NCI-H2081 treated with DMSO at 0.1 percent for 48 hours (cell line): ENCODE results near the gene PEX11G.
"Not testable (repeated sequence)": the region's sequence is repeated elsewhere in the genome, so short reads cannot be mapped to it uniquely, and the experiment has no call there.

Source experiments
- DNase-seq: peaks from one replicate; lab custom pipeline; 2025; lab: John Stamatoyannopoulos, UW

PEX11G gene

GRCh38 chr19:7467009-7467989 lies 21.5 kb downstream of the PEX11G start:
- DNase-seq = no peak

GRCh38 chr19:7463575-7463974 lies 25.3 kb downstream of the PEX11G start:
- no peak for DNase-seq

GRCh38 chr19:7461841-7462629 lies 26.8 kb downstream of the PEX11G start:
- no peak for DNase-seq

- no peak for DNase-seq
These were observed 28.3 kb downstream of the PEX11G start for GRCh38 chr19:7460562-7460966.

GRCh38 chr19:7459773-7460172 lies 29.1 kb downstream of the PEX11G start:
- DNase-seq = no peak

GRCh38 chr19:7458675-7459074 lies 30.2 kb downstream of the PEX11G start:
- DNase-seq = no peak

GRCh38 chr19:7456964-7457541 lies 31.8 kb downstream of the PEX11G start:
- no peak for DNase-seq

- DNase-seq = no peak
These were observed 33.1 kb downstream of the PEX11G start for GRCh38 chr19:7455600-7456296.

GRCh38 chr19:7454998-7455397 lies 33.8 kb downstream of the PEX11G start:
- DNase-seq = no peak

GRCh38 chr19:7450243-7451223 lies 38.3 kb downstream of the PEX11G start:
- no peak for DNase-seq

GRCh38 chr19:7449391-7450070 lies 39.3 kb downstream of the PEX11G start:
- DNase-seq = not testable (repeated sequence)

- no peak for DNase-seq
These were observed 41.2 kb downstream of the PEX11G start for GRCh38 chr19:7447648-7448047.

GRCh38 chr19:7445104-7445503 lies 43.7 kb downstream of the PEX11G start:
- DNase-seq = no peak

GRCh38 chr19:7444042-7444441 lies 44.8 kb downstream of the PEX11G start:
- DNase-seq = no peak

GRCh38 chr19:7442423-7442822 lies 46.4 kb downstream of the PEX11G start:
- DNase-seq = no peak

- no peak for DNase-seq
These were observed 47.2 kb downstream of the PEX11G start for GRCh38 chr19:7441468-7442146.

- DNase-seq = no peak
These were observed 48.5 kb downstream of the PEX11G start for GRCh38 chr19:7440188-7440975.

- no peak for DNase-seq
These were observed 53.2 kb downstream of the PEX11G start for GRCh38 chr19:7435586-7435985.

- no peak for DNase-seq
These were observed 54.4 kb downstream of the PEX11G start for GRCh38 chr19:7434391-7434790.
